Body of pancreas (tissue), 4 donors: Measurements from ENCODE around the gene ATP6V1F.

Experiments used
- POLR2A ChIP-seq, 3 donors: fragments of 450-650 bp; IDR thresholded peaks; one replicate each; pipeline ENCODE4 v1.6.1; 2016; ENCODE audit warnings: antibody characterized with exemption in 3 of 3, mild to moderate bottlenecking in 2 of 3
- TF ChIP-seq, protein P1 (sequence below), 7 experiments: fragments of 450-650 bp in 4 of 7; fragments of 200-600 bp in 3 of 7; sonication (generic) in 3 of 7; IDR thresholded peaks; one replicate each; pipeline ENCODE4 v1.5.1; 2016 to 2019; ENCODE audit warnings: antibody characterized with exemption in 7 of 7

DNA sequence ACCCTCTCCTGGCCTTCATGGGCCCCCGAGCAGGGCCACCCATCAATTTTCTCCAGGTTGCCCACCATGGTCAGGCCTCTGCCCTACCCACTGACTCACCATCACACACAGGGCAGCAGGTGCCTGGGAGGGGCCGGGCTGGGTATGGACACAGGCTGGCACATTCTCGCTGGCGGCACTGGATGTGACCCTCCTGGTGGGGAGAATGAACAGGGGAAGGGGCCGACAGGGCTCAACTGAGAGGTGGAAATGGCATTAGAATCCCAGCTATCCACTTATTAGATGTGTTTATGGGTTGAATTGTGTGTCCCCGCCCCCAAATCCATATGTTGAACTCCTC lies 31.4 kb downstream of the ATP6V1F start:
- TF ChIP-seq, protein P1, sequence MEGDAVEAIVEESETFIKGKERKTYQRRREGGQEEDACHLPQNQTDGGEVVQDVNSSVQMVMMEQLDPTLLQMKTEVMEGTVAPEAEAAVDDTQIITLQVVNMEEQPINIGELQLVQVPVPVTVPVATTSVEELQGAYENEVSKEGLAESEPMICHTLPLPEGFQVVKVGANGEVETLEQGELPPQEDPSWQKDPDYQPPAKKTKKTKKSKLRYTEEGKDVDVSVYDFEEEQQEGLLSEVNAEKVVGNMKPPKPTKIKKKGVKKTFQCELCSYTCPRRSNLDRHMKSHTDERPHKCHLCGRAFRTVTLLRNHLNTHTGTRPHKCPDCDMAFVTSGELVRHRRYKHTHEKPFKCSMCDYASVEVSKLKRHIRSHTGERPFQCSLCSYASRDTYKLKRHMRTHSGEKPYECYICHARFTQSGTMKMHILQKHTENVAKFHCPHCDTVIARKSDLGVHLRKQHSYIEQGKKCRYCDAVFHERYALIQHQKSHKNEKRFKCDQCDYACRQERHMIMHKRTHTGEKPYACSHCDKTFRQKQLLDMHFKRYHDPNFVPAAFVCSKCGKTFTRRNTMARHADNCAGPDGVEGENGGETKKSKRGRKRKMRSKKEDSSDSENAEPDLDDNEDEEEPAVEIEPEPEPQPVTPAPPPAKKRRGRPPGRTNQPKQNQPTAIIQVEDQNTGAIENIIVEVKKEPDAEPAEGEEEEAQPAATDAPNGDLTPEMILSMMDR (IDR thresholded peaks at IDR 0.05): no peak
- TF ChIP-seq POLR2A (IDR thresholded peaks at IDR 0.05): no peak
